ENCODE measurements around the gene TTC28.
"Not testable (repeated sequence)": the region's sequence is repeated elsewhere in the genome, so short reads cannot be mapped to it uniquely, and the experiment has no call there.

The TTC28 gene

DNA sequence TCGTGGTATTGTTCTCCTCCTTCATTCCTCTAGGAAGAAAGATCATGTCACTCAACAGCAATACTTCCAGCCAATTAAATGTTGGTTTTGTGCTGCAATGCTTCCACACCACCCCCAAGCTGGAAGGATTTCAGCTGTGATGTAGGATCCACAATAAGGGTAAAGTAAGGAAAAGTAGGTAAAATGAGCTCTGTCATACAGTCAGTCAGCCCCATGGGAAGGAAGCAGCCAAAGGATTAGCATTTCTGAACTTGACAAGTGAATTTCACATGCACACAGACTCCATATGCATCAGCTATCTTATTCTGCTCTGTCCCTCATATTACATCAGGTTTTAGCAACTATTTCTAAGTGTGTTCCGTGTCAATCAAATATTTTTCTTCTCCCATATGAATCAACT lies 197.9 kb downstream of the TTC28 start:
- DNase-seq (ENCODE audit: low spot score) = no peak

GRCh38 chr22:28480000-28480715 lies 199.5 kb downstream of the TTC28 start:
- DNase-seq (ENCODE audit: low spot score) = no peak

- no peak for DNase-seq (ENCODE audit: low spot score)
These were observed 201.1 kb downstream of the TTC28 start for GRCh38 chr22:28478564-28478963.

GRCh38 chr22:28477556-28477955 lies 202.1 kb downstream of the TTC28 start:
- DNase-seq (ENCODE audit: low spot score) = no peak

DNA sequence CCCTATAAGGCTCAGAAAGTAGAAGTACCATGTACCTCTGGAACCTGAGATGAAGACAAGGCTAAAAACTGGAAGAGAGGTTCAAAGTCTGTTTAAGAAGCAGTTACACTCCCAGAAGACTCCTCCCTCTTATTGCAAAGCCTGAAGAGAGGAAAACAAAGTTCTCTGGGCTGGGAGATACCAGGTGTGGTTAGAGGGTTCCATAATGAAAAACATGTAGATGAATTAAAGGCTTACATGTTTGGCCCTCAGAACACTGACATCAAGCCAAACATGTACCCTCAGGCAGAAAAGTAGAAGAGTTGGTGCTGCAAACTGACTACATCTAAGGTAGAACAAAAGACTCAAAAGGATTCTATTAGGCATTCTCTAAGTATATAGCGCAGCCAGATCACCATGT lies 205.3 kb downstream of the TTC28 start:
- no peak for DNase-seq (ENCODE audit: low spot score)

DNA sequence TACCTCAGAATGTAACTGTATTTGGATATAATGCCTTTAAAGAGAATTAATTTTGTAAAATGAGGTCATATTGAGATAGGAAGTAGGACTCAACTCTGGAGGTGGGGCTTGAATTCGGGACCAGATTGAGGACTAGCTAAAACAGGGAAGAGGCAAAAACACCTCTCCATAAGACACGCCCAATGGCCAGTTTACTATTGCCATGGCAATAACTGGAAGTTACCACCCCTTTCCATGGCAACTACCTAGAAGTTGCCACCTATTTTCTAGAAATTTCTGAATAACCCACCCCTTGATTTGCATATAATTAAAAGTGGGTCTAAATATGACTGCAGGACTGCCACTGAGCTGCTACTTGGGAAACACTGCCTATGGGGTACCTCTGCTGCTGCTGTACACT lies 206.4 kb downstream of the TTC28 start:
- DNase-seq (ENCODE audit: low spot score) = no peak

GRCh38 chr22:28467055-28467454 lies 212.6 kb downstream of the TTC28 start:
- DNase-seq (ENCODE audit: low spot score) = not testable (repeated sequence)

GRCh38 chr22:28466399-28466798 lies 213.2 kb downstream of the TTC28 start:
- DNase-seq (ENCODE audit: low spot score) = no peak

- DNase-seq (ENCODE audit: low spot score) = no peak
These were observed 213.8 kb downstream of the TTC28 start for GRCh38 chr22:28465841-28466240.

DNA sequence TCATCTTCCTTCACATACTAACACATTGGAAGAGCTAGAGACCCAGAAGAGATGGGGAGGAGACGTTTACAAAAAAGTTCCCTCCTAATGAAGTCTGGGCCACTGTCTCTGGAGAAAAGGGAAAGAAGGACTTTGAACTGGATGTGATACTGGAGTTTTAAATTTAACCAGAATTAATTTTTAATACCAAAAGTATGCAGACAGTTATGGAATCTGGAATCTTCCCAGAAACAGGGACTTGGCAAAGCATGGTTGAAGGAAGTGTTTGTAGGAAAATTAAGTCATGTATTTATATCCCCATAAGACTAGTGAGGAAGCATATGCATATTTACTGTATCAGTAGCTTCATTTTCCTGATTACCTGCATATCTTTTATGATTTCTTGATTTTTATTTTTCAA lies 215.5 kb downstream of the TTC28 start:
- no peak for DNase-seq (ENCODE audit: low spot score)

DNA sequence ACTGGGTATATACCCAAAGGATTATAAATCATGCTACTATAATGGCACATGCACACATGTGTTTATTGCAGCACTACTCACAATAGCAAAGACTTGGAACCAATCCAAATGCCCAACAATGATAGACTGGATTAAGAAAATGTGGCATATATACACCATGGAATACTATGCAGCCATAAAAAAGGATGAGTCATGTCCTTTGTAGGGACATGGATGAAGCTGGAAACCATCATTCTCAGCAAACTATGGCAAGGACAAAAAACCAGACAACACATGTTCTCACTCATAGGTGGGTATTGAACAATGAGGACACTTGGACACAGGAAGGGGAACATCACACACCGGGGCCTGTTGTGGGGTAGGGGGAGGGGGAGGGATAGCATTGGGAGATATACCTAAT lies 216.2 kb downstream of the TTC28 start:
- not testable (repeated sequence) for DNase-seq (ENCODE audit: low spot score)

GRCh38 chr22:28462901-28463300 lies 216.7 kb downstream of the TTC28 start:
- no peak for DNase-seq (ENCODE audit: low spot score)

DNA sequence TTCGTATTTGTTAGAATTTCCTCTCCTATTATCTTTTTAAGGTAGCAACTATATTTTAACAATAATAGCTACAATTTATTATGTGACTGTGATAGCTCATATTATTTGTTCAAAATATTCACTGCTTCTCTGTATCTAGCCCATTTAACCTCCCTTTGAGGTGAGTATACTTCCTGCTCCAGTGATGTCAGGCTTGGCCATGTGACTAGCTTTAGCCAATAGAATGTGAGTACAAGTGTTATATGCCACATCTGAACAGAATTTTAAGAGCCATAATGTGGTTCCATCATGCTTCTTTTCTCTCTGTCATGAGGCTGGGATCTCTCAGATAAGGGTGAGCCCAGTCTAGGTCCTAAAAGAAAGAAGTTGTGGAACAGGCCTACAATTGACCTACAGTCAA lies 217.6 kb downstream of the TTC28 start:
- no peak for DNase-seq (ENCODE audit: low spot score)

DNA sequence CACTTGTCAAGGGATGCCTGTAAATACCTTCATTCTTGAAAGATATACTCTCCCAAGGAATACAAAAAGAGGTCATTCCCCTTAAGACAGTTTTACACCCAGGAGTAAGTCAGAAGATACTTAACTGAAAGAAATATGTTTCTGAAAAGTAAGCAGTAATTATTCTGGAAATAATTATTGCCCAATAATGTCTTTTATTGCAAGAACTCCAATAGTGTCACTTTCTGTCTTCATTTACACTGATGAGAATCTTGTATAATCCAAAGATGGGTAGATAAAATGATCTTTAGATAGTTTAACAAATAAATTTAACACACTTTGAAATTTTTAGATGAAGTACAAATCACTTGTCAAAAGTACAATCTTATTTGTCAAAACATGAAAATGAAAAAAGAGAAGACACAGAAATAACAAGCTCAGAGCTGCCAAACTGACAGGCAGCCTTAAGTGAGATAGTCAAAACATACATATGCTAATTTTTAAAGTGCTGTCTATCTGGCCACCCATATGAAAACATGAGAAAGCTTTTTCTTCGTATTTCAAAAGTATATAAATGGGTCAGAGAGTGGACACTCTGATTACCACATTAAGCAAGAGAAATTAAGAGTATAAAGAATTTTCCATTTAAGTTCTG lies 225.1 kb downstream of the TTC28 start:
- DNase-seq (ENCODE audit: low spot score) = no peak

- DNase-seq (ENCODE audit: low spot score) = no peak
These were observed 229.5 kb downstream of the TTC28 start for GRCh38 chr22:28450109-28450508.

DNA sequence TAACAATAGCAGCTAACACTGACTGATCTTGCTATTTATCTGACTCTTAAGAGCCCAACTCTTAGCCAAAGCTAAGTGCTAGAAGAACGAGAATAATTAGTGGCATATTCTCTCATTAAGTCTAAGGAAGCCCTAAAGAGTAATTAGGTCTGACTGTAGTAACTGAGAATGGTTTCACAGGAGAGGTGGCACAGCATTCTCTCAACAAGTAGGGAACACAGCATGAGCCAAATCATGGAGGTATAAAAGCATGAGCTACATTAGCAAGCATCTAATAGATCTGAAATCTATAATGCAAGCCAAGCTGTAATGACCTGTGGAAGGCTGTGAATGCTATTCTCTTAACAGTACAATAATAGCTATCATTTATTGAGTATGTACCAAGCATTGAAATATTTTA lies 230.6 kb downstream of the TTC28 start:
- DNase-seq (ENCODE audit: low spot score) = no peak

DNA sequence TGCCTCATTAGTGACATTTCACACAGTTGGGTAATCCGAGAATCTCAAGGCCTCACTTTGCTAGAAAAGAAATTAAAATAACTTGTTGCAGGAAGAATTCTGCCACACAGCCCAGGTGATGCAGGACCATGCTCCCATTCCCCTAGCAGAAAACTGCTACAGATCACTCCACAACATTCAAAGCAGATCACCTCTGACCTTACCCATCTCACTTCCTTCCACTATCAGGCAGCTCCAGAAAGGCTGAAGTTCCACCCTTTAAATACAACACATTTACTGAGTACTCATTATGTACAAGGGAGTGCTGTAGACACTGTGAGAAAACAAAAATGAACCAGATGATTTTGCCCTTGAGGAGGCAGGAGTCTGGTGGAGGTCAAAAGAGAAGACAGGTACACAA lies 231.0 kb downstream of the TTC28 start:
- no peak for DNase-seq (ENCODE audit: low spot score)

- DNase-seq (ENCODE audit: low spot score) = no peak
These were observed 235.0 kb downstream of the TTC28 start for GRCh38 chr22:28444659-28445058.

- DNase-seq (ENCODE audit: low spot score) = no peak
These were observed 236.1 kb downstream of the TTC28 start for GRCh38 chr22:28443526-28443876.

DNA sequence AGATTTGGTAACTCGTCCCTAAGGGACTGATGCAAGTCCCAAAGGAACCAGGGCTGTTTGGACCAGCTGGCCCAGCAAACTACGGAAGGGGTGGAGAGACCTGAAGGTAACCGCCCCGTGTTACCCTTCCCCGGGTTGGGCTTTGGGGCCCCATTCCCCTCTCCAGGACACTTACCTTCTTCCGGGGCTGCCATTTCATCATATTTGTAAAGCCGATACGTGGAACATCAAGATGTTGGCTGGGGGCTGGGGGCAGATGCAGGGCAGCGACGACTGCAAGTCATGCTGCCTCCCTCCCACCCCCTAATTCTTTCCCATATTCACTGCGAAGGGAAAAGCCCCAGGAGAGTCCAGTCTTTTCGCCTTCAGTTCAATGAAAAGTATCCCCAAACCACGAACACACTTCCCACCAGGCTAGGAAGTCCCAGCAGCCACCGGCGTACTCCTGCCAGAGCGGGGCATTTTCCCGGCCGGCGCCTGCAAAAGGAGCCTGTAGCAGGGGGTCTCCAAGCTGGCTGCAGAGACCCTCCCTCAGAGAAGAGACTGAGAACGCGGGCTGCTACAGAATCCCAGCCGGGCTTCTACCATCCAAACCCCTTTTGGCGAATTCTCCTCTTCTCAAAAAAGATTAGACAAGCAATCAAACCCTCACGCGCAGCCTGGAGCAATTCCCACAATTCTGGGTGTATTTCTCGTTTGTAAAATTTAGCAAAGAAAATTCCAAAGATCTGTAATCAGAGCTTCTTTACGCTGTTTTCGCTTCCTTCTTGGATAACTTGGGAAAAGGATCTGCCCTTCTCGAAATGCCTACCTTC lies 236.7 kb downstream of the TTC28 start:
- no peak for DNase-seq (ENCODE audit: low spot score)

DNA sequence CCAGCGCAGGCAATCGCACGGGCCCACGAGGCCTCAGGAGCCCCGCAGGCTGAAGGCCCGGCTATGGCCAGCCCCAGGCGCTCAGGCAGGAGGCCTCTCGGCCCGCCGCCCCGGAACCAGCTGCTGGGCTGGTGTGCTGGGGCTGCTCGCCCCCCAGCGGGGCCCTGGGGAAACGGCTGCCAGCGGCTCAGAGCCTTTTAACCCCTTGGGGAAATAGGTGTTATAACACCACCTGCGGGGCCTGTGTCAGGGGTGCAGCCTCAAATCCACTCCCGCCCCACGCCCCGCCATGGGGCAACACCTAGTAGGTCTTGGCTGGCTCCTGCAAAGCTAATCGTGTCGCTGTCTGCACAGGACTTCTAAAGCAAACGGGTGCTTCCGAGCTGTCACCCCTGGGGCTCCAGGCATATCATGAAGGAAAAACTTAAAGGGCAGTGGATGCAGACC lies 237.4 kb downstream of the TTC28 start:
- DNase-seq (ENCODE audit: low spot score) = no peak

DNA sequence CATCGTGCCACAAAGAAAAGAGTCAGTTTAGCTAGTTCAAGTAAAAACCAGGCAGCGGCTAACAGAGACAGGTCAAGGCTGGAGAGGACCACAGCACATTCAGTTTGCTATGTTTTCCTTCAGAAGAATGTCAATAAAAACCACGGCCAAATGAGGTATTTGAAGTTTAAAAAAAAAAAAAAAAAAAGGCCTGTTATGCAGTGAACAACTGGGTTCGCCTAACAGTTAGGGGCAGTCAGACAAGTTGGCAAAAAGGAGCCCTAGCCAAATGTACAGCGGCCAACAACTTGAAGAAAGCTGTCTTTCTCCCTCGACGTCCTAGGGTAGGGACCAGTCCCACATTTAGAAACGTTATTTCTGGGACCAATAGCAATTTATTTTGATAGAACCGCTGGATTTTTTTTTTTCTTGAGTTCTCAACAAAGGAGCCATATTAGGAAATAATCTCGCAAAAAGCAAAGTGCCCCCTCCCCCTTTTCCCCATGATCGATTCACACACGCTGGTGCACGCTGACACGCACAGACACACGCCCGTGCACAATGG lies 237.8 kb downstream of the TTC28 start:
- DNase-seq (ENCODE audit: low spot score) = no peak
